Cardiac fibroblast (primary cell): ENCODE results near the gene ENTHD1.
A peak's percentile ranks its signal among the peaks of the same experiment; 100 is the strongest.

ENCODE experiments used
- DNase-seq, 2 donors: peaks; one replicate each; pipeline versions ENCODE4 v3.0.0 to v3.0.0-alpha.2; 2010; ENCODE audit warnings: low read depth in 2 of 2
- H3K4me3 ChIP-seq, 2 donors: replicated peaks in 1 of 2; 1 replicate in 1 of 2; 2 replicates in 1 of 2; pipeline ENCODE4 v1.5.1; 2011; ENCODE audit warnings: low read depth in 2 of 2, low read length in 2 of 2, mild to moderate bottlenecking in 2 of 2, moderate library complexity in 1 of 2
- TF ChIP-seq, protein P1 (sequence below): IDR thresholded peaks from one replicate; pipeline ENCODE4 v1.5.1; 2011; ENCODE audit warnings: low read depth, mild to moderate bottlenecking, low read length, inconsistent platforms

ENTHD1 gene

GRCh38 chr22:39908737-39909136 lies 15.2 kb upstream of the ENTHD1 start:
- no peak overlapping the region for H3K4me3 ChIP-seq
- TF ChIP-seq, protein P1, sequence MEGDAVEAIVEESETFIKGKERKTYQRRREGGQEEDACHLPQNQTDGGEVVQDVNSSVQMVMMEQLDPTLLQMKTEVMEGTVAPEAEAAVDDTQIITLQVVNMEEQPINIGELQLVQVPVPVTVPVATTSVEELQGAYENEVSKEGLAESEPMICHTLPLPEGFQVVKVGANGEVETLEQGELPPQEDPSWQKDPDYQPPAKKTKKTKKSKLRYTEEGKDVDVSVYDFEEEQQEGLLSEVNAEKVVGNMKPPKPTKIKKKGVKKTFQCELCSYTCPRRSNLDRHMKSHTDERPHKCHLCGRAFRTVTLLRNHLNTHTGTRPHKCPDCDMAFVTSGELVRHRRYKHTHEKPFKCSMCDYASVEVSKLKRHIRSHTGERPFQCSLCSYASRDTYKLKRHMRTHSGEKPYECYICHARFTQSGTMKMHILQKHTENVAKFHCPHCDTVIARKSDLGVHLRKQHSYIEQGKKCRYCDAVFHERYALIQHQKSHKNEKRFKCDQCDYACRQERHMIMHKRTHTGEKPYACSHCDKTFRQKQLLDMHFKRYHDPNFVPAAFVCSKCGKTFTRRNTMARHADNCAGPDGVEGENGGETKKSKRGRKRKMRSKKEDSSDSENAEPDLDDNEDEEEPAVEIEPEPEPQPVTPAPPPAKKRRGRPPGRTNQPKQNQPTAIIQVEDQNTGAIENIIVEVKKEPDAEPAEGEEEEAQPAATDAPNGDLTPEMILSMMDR: no peak
- DNase-seq: peak in 1 of 2 donors; percentile 24

DNA sequence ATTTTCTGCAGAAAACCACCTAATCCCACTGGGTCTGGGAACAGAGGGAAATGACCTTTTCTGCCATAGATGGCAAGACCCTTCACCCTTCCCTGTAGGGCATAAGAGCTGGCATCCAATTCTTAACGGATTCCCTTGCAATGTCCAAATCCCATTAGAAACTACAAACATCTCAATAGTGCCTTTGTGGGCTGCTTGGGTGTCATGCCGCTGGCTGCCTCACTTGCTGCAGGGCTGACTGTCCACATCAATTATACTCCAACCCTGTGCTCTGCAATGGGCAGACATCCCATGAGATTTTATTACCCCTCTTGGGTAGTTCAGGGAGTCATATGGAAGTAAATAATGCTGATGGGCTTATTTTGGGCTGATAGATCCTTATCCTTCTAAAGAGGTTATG lies 14.6 kb upstream of the ENTHD1 start:
- no peak for DNase-seq
- no peak overlapping the region for H3K4me3 ChIP-seq
- TF ChIP-seq, protein P1: no peak

GRCh38 chr22:39907605-39908097 lies 14.1 kb upstream of the ENTHD1 start:
- DNase-seq: no peak
- no peak overlapping the region for H3K4me3 ChIP-seq
- TF ChIP-seq, protein P1: no peak

GRCh38 chr22:39907047-39907446 lies 13.5 kb upstream of the ENTHD1 start:
- TF ChIP-seq, protein P1: no peak
- no peak for DNase-seq
- H3K4me3 ChIP-seq: no peak overlapping the region

GRCh38 chr22:39906207-39906606 lies 12.6 kb upstream of the ENTHD1 start:
- TF ChIP-seq, protein P1: no peak
- no peak overlapping the region for H3K4me3 ChIP-seq
- DNase-seq: no peak

DNA sequence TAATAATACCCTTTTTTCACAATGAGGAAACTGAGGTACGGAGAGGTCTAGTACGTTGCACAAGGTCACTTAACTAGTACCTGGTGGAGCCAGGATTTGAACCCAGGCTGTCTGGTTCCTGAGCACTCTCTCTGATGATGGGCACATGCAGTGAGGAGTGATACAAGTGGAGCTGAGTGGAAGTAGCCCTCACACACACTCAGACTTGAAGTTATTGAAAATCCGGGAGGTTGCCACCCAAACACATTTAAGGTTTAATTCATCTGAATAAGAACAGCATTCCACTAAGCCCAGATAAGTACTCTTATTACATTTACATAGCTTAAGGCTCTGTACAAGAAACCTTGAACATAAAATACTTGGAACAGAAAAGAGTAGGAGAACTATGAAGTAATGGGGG lies 12.1 kb upstream of the ENTHD1 start:
- DNase-seq: no peak

More for the DNA sequence above, 12.1 kb upstream of the ENTHD1 start:
- H3K4me3 ChIP-seq: no peak overlapping the region
- TF ChIP-seq, protein P1: no peak
